HUDEP-2 (cell line): ENCODE measurements around the gene BLACAT1.
"Not testable (repeated sequence)": the region's sequence is repeated elsewhere in the genome, so short reads cannot be mapped to it uniquely, and the experiment has no call there.

Experiments used
- DNase-seq, 76 experiments: peaks; one replicate each; lab custom pipeline; 2025; ENCODE audit not compliant: unreplicated experiment in 76 of 76; lab: John Stamatoyannopoulos, UW

Gene BLACAT1

GRCh38 chr1:205442051-205442725 is 13.7 kb downstream of the BLACAT1 start:
- DNase-seq, result no peak

- no peak for DNase-seq
Measured at GRCh38 chr1:205441716-205442050, 14.2 kb downstream of the BLACAT1 start.

- DNase-seq, result no peak
Measured at GRCh38 chr1:205441318-205441633, 14.6 kb downstream of the BLACAT1 start.

GRCh38 chr1:205440476-205441317 is 15.1 kb downstream of the BLACAT1 start:
- DNase-seq, result peak in 1 of 76 experiments; percentile 5

GRCh38 chr1:205440121-205440475 is 15.7 kb downstream of the BLACAT1 start:
- DNase-seq, result no peak

GRCh38 chr1:205438213-205439158 is 17.4 kb downstream of the BLACAT1 start:
- DNase-seq, result peak in 36 of 76 experiments; percentile 1 to 65 (median 23)

GRCh38 chr1:205437570-205437969 is 18.3 kb downstream of the BLACAT1 start:
- DNase-seq, result no peak

- no peak for DNase-seq
Measured at GRCh38 chr1:205436776-205437410, 19.0 kb downstream of the BLACAT1 start.

GRCh38 chr1:205435578-205436573 is 20.0 kb downstream of the BLACAT1 start:
- no peak for DNase-seq

GRCh38 chr1:205434738-205435137 is 21.1 kb downstream of the BLACAT1 start:
- no peak for DNase-seq

GRCh38 chr1:205432692-205433091 is 23.2 kb downstream of the BLACAT1 start:
- not testable (repeated sequence) for DNase-seq

GRCh38 chr1:205432116-205432515 is 23.7 kb downstream of the BLACAT1 start:
- DNase-seq, result no peak

GRCh38 chr1:205430696-205431305 is 25.0 kb downstream of the BLACAT1 start:
- peak in 17 of 76 experiments; percentile 4 to 35 (median 17) for DNase-seq

GRCh38 chr1:205429762-205430695 is 25.8 kb downstream of the BLACAT1 start:
- DNase-seq, result no peak

- DNase-seq, result no peak
Measured at GRCh38 chr1:205424901-205425600, 30.8 kb downstream of the BLACAT1 start.

- no peak for DNase-seq
Measured at GRCh38 chr1:205423814-205424399, 31.9 kb downstream of the BLACAT1 start.

GRCh38 chr1:205422993-205423642 is 32.7 kb downstream of the BLACAT1 start:
- no peak for DNase-seq
